ENCODE results near the gene TIGIT.

DNA sequence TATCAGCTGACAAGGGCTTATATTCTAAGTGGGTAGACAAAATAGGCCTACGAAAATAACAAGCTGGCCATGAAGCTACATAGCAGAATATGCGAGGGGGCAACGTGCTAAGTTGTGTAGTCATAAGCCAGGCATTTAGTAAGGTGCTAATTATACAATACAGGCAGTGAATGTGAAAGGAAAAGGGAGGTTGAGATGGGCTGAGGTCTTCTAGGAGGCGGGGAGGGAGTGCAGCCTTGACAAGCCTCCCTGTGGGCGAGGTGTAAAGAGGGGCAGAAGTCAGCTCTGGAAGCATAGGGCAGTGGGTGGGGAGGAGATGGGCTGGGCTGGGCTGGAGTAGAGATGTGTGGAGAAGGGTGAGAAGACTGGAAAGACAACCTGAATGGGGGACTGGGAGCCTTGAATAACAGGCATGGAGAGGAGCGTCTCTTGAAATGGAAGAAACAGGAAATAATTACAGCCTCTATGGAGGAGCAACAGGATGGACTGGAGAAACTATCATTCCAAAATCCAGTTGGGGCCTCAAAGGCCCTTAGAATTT lies 1.2 kb downstream of the TIGIT start:
- no peak for TF ChIP-seq TAF1 (IDR thresholded peaks at IDR 0.05; ENCODE audit: borderline replicate concordance, insufficient read depth, low read length)
- TF ChIP-seq, protein P1, sequence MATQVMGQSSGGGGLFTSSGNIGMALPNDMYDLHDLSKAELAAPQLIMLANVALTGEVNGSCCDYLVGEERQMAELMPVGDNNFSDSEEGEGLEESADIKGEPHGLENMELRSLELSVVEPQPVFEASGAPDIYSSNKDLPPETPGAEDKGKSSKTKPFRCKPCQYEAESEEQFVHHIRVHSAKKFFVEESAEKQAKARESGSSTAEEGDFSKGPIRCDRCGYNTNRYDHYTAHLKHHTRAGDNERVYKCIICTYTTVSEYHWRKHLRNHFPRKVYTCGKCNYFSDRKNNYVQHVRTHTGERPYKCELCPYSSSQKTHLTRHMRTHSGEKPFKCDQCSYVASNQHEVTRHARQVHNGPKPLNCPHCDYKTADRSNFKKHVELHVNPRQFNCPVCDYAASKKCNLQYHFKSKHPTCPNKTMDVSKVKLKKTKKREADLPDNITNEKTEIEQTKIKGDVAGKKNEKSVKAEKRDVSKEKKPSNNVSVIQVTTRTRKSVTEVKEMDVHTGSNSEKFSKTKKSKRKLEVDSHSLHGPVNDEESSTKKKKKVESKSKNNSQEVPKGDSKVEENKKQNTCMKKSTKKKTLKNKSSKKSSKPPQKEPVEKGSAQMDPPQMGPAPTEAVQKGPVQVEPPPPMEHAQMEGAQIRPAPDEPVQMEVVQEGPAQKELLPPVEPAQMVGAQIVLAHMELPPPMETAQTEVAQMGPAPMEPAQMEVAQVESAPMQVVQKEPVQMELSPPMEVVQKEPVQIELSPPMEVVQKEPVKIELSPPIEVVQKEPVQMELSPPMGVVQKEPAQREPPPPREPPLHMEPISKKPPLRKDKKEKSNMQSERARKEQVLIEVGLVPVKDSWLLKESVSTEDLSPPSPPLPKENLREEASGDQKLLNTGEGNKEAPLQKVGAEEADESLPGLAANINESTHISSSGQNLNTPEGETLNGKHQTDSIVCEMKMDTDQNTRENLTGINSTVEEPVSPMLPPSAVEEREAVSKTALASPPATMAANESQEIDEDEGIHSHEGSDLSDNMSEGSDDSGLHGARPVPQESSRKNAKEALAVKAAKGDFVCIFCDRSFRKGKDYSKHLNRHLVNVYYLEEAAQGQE (IDR thresholded peaks at IDR 0.05; ENCODE audit: insufficient read depth in 1 of 2, low read depth in 2 of 2, low read length in 2 of 2) = no peak
